K562 (cell line): ENCODE measurements around the gene CAB39. TPM values are rescaled to one million over a fixed set of nuclear protein-coding genes. Genes with fewer than 3 reads are reported as not detected.

Experiments used
- ATAC-seq: fragments of 200-7000 bp; cut with Tn5 transposase; 3 replicates; pipeline ENCODE4 v1.9.1; 2020; ENCODE audit warnings: moderate library complexity
- BruUV-seq: library from RNA; stranded (reverse); fragments of 400-500 nt; replicated peaks from 2 replicates; lab custom pipeline; 2021; lab: Mats Ljungman, UMichigan
- CTCF ChIA-PET: fragments of 300-600 bp; formaldehyde crosslinking; extraction: SDS; loops from one replicate; lab custom pipeline; 2021; ENCODE audit warnings: low intra/inter-chr PET ratio; lab: Yijun Ruan, JAX
- POLR2A ChIA-PET: fragments of 300-600, 350-650 bp; sonication (Branson Sonifier 250); formaldehyde crosslinking; extraction: SDS; loops from one replicate; lab custom pipeline; 2021; ENCODE audit warnings: antibody characterized with exemption, inconsistent platforms; lab: Yijun Ruan, JAX
- DNase-seq, 4 experiments: peaks; one replicate each; pipeline versions ENCODE4 v3.0.0 to v3.0.0-alpha.2; 2011 to 2018; ENCODE audit warnings: low spot score in 3 of 4, mixed read lengths in 3 of 4; ENCODE audit errors: extremely low read depth in 1 of 4
- FAIRE-seq: peaks from 2 replicates; lab custom pipeline; 2011; peaks lifted over from hg19 to GRCh38; lab: Jason Lieb, UNC
- H2AFZ ChIP-seq: 2 replicates; pipeline ENCODE4 v1.6.0; 2011; ENCODE audit warnings: low read depth, low read length, control low read depth, inconsistent platforms
- H3K27ac ChIP-seq: fragments of 200-600 bp; 3 replicates; pipeline ENCODE4 v1.8.0; 2011; ENCODE audit warnings: low read depth, mild to moderate bottlenecking, control low read depth, inconsistent platforms, low read length, moderate library complexity, mixed read lengths; ENCODE audit errors: extremely low read depth
- H3K27me3 ChIP-seq, 2 experiments: fragments of 300-600 bp in 1 of 2; 2 replicates in 1 of 2; 3 replicates in 1 of 2; pipeline versions ENCODE4 v1.6.0 to v1.8.0; 2011; ENCODE audit warnings: inconsistent platforms in 2 of 2, low read length in 2 of 2, mild to moderate bottlenecking in 1 of 2, mixed read lengths in 1 of 2, moderate library complexity in 1 of 2; ENCODE audit not compliant: control insufficient read depth in 2 of 2, insufficient read depth in 2 of 2
- H3K36me3 ChIP-seq: fragments of 300-600 bp; 3 replicates; pipeline ENCODE4 v1.8.0; 2011; ENCODE audit warnings: mild to moderate bottlenecking, low read length, inconsistent platforms; ENCODE audit not compliant: control insufficient read depth, insufficient read depth
- H3K4me1 ChIP-seq, 2 experiments: fragments of 200-600 bp in 1 of 2; replicated peaks in 1 of 2; 2 replicates in 1 of 2; 3 replicates in 1 of 2; pipeline versions ENCODE4 v1.5.1 to v1.8.0; 2011; ENCODE audit warnings: inconsistent platforms in 2 of 2, low read length in 2 of 2, mild to moderate bottlenecking in 1 of 2, mixed read lengths in 1 of 2, moderate library complexity in 1 of 2; ENCODE audit not compliant: control insufficient read depth in 2 of 2, insufficient read depth in 2 of 2
- H3K4me2 ChIP-seq: 2 replicates; pipeline ENCODE4 v1.6.1; 2011; ENCODE audit warnings: low read length, control low read depth, inconsistent platforms, mixed read lengths; ENCODE audit not compliant: insufficient read depth
- H3K4me3 ChIP-seq: fragments of 200-600 bp; sonication (generic), shearing (Covaris generic); 2 replicates; pipeline ENCODE4 v1.5.1; 2016; ENCODE audit warnings: control low read depth, inconsistent platforms
- H3K79me2 ChIP-seq: fragments of 200-600 bp; 3 replicates; pipeline ENCODE4 v1.8.0; 2011; ENCODE audit warnings: low read length, inconsistent platforms; ENCODE audit not compliant: control insufficient read depth, insufficient read depth
- H3K9ac ChIP-seq, 2 experiments: 2 replicates each; pipeline versions ENCODE4 v1.6.0 to v1.6.1; 2011; ENCODE audit warnings: low read depth in 2 of 2, low read length in 2 of 2, control low read depth in 1 of 2, inconsistent platforms in 1 of 2, mild to moderate bottlenecking in 1 of 2, mixed read lengths in 1 of 2; ENCODE audit not compliant: insufficient read depth in 1 of 2
- H3K9me1 ChIP-seq: one replicate; pipeline ENCODE4 v1.6.0; 2011; ENCODE audit warnings: inconsistent platforms, mild to moderate bottlenecking, low read length, moderate library complexity; ENCODE audit not compliant: control insufficient read depth, insufficient read depth
- H3K9me3 ChIP-seq: replicated peaks from 2 replicates; pipeline ENCODE4 v1.5.1; 2011; ENCODE audit warnings: low read depth, low read length, inconsistent platforms; ENCODE audit not compliant: control insufficient read depth, insufficient read depth
- H4K20me1 ChIP-seq: replicated peaks from 2 replicates; pipeline ENCODE4 v1.6.1; 2011; ENCODE audit warnings: low read length, inconsistent platforms, mixed read lengths; ENCODE audit not compliant: control insufficient read depth, insufficient read depth
- BCOR ChIP-seq: fragments of 450-650 bp; IDR thresholded peaks from 2 replicates; pipeline ENCODE4 v1.6.1; 2016
- FIP1L1 ChIP-seq: fragments of 200-400 bp; formaldehyde crosslinking; IDR thresholded peaks from 2 replicates; pipeline ENCODE4 v1.6.1; 2018; ENCODE audit warnings: mild to moderate bottlenecking, low read depth, low read length; ENCODE audit not compliant: poor library complexity, severe bottlenecking
- KAT8 ChIP-seq: fragments of 450-650 bp; IDR thresholded peaks from 2 replicates; pipeline ENCODE4 v1.6.1; 2016; ENCODE audit warnings: low read depth, mild to moderate bottlenecking
- RBM25 ChIP-seq: fragments of 200-400 bp; formaldehyde crosslinking; IDR thresholded peaks from 2 replicates; pipeline ENCODE4 v1.6.1; 2018; ENCODE audit warnings: low read length, low read depth, moderate library complexity; ENCODE audit not compliant: severe bottlenecking
- ZNF121 ChIP-seq: sonication (generic); formaldehyde crosslinking; conservative IDR thresholded peaks from 2 replicates; pipeline ENCODE4 v1.8.0; 2022; ENCODE audit warnings: missing genetic modification reagents
- ZNF143 ChIP-seq: sonication (generic); formaldehyde crosslinking; IDR thresholded peaks from 2 replicates; pipeline ENCODE4 v1.9.0; 2022; ENCODE audit warnings: mild to moderate bottlenecking, missing genetic modification reagents
- WGBS: fragments of 100-300 bp; shearing (Covaris generic); methylation state at CpG from one replicate; pipeline ENCODE4 v1.1.6; 2016; ENCODE audit warnings: low coverage, mixed read lengths; ENCODE audit not compliant: insufficient coverage; ENCODE audit errors: missing lambda C conversion rate; 5-methylcytosine and 5-hydroxymethylcytosine counted together
- in situ Hi-C: fragments of 300-500 bp; cut with MboI; formaldehyde crosslinking; loops from 4 replicates; pipeline ENCODE4 v1.15.0; 2018; ENCODE audit warnings: inconsistent platforms, mixed read lengths
- intact Hi-C: fragments of 100-400 bp; cut with micrococcal nuclease; formaldehyde crosslinking; loops from 2 replicates; pipeline ENCODE4 v1.14.2; 2022
- polyA plus RNA-seq, 8 experiments: library from polyadenylated mRNA; depleted of rRNA in 4 of 8; stranded (reverse) in 5 of 8; unstranded in 3 of 8; fragments of >200 nt; fragmentation: Nextera tagmentation in 2 of 8; fragmentation: Illumina TruSeq in 1 of 8; extraction: Ambion mirVana in 2 of 8; extraction: Trizol in 1 of 8; gene quantifications; 2 replicates each; pipeline versions ENCODE4 v1.2.1 to v1.2.3, GENCODE V29; 2011 to 2014; ENCODE audit warnings: inconsistent platforms in 1 of 8, missing spikeins in 1 of 8
- total RNA-seq, 7 experiments: library from RNA; depleted of rRNA in 6 of 7; stranded (reverse); fragments of >200 nt in 6 of 7; fragmentation: Illumina TruSeq in 2 of 7; extraction: Trizol in 2 of 7; gene quantifications; 2 replicates each; pipeline versions ENCODE4 v1.2.1 to v1.2.3, GENCODE V29; 2011 to 2021; ENCODE audit warnings: low replicate concordance in 1 of 7
- TF ChIP-seq, protein P1 (sequence below): sonication (generic); IDR thresholded peaks from 2 replicates; pipeline ENCODE4 v1.6.1; 2016
- TF ChIP-seq, protein P2 (sequence below): sonication (generic); formaldehyde crosslinking; IDR thresholded peaks from 2 replicates; pipeline ENCODE4 v1.8.0; 2022; ENCODE audit warnings: mild to moderate bottlenecking, missing genetic modification reagents, borderline replicate concordance
- TF ChIP-seq, protein P3 (sequence below): fragments of 250-450 bp; sonication (Bioruptor Pico); IDR thresholded peaks from 2 replicates; pipeline ENCODE4 v1.5.0; 2021; ENCODE audit warnings: mild to moderate bottlenecking, borderline replicate concordance

CAB39 gene
- total and polyA plus RNA-seq, 9 of the 15 experiments (the other 6 are each of a cell fraction or from before 2014, with no cell fraction given), result 27.2 to 94.4 (median 70.1) TPM

DNA sequence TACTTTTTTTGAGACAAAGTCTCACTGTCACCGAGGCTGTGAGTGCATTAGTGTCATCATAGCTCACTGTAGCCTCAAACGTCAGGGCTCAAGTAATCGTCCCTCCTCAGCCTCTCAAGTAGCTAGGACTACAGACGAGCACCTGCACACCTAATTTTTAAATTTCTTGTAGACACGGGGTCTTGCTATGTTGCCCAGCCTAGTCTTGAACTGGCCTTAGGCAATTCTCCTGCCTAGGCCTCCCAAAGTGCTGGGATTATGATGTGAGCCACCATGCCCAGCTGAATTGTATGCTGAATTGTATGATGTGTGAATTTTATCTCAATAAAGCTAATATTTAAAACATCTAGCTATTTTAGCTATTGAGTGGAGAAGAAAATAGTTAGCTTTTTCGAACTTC lies 18.9 kb downstream of the CAB39 start:
- Histone ChIP-seq H3K9me1 (no peaks in the 10 kb centered on the region), H3K27ac (no peak overlapping the region), H3K9me3 (no peaks in the 10 kb centered on the region), H3K4me1 (peaks cover 4 to 21% of the 10 kb centered on the region in 2 experiments; a peak in 4 of 5 replicates), H2AFZ (no peak overlapping the region), H3K4me3 (no peak overlapping the region), H4K20me1 (peaks cover 12% of the 10 kb centered on the region), H3K27me3 (no peaks in the 10 kb centered on the region), H3K36me3 (peaks cover 21% of the 10 kb centered on the region; the same call in 2 of the 3 replicates), H3K9ac (no peak overlapping the region), H3K4me2 (no peak overlapping the region; the same call in 1 of the 2 replicates), H3K79me2 (peaks cover 99% of the 10 kb centered on the region)
- TF ChIP-seq RBM25 (peak; percentile 22), ZNF121 (CRISPR knock-in tag) (peak; percentile 64), BCOR (0 out of 2 replicates have a peak, but pooled peaks have one; percentile 9), ZNF143 (no peak)
- POLR2A ChIA-PET, result interaction anchor here (0.6 to 2.2 kb wide), 6 partner anchors 10 to 37 kb away, joined by 3 to 10 read pairs (median 4); no protein-coding TSS in a partner anchor
- DNase-seq, result no peak
- no peak for ATAC-seq
- intact Hi-C loops (no loop called here), in situ Hi-C loops (no loop called here)
- FAIRE-seq, result no peak
- WGBS, result 62% methylated on average over 5 of the region's 6 CpGs
- CTCF ChIA-PET, result no interaction called here
- no TSS peak for BruUV-seq

DNA sequence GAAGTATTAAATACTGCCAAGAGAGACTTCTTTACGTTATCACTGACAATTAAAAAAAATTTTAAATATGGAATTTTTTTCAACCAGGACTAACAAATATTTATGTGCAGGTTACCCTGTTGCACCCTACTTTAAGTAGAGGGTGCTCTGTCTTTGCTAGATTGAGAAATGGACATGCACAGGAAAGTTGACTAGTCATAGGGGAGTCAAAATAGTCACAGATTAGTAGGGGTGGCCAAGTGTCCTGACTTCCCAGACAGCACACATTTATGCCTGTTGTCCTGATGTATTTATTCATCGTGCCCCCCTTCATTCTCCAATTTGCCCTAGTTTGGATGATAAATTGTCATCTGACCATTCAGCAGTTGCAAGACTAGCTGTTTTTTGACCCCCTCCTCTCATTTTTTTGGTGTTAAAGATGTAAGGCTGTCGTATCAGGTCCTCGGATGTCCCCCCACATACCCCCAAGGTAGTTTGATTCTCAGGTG lies 20.3 kb downstream of the CAB39 start:
- in situ Hi-C loops, result no loop called here
- H4K20me1 ChIP-seq, result peaks cover 12% of the 10 kb centered on the region
- intact Hi-C loops, result no loop called here
- ChIA-PET POLR2A (no interaction called here), CTCF (no interaction called here)
- peak; percentile 39; the same call in 2 of the 3 replicates for ATAC-seq
- 69% methylated on average over 4 of the region's 4 CpGs for WGBS
- H3K9ac ChIP-seq, result no peak overlapping the region
- peaks cover 99% of the 10 kb centered on the region for H3K79me2 ChIP-seq
- H3K9me3 ChIP-seq, result no peaks in the 10 kb centered on the region
- H2AFZ ChIP-seq, result no peak overlapping the region
- H3K4me2 ChIP-seq, result no peak overlapping the region
- H3K27me3 ChIP-seq, result no peaks in the 10 kb centered on the region
- BruUV-seq, result no TSS peak
- H3K4me3 ChIP-seq, result no peak overlapping the region
- H3K36me3 ChIP-seq, result peaks cover 23% of the 10 kb centered on the region; the same call in 2 of the 3 replicates
- no peaks in the 10 kb centered on the region for H3K9me1 ChIP-seq
- DNase-seq, result no peak
- FAIRE-seq, result no peak
- H3K27ac ChIP-seq, result no peak overlapping the region
- peaks cover 4 to 31% of the 10 kb centered on the region in 2 experiments; a peak in 4 of 5 replicates for H3K4me1 ChIP-seq
- TF ChIP-seq, protein P1, sequence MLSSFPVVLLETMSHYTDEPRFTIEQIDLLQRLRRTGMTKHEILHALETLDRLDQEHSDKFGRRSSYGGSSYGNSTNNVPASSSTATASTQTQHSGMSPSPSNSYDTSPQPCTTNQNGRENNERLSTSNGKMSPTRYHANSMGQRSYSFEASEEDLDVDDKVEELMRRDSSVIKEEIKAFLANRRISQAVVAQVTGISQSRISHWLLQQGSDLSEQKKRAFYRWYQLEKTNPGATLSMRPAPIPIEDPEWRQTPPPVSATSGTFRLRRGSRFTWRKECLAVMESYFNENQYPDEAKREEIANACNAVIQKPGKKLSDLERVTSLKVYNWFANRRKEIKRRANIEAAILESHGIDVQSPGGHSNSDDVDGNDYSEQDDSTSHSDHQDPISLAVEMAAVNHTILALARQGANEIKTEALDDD, result peak; percentile 85
- TF ChIP-seq, protein P2, sequence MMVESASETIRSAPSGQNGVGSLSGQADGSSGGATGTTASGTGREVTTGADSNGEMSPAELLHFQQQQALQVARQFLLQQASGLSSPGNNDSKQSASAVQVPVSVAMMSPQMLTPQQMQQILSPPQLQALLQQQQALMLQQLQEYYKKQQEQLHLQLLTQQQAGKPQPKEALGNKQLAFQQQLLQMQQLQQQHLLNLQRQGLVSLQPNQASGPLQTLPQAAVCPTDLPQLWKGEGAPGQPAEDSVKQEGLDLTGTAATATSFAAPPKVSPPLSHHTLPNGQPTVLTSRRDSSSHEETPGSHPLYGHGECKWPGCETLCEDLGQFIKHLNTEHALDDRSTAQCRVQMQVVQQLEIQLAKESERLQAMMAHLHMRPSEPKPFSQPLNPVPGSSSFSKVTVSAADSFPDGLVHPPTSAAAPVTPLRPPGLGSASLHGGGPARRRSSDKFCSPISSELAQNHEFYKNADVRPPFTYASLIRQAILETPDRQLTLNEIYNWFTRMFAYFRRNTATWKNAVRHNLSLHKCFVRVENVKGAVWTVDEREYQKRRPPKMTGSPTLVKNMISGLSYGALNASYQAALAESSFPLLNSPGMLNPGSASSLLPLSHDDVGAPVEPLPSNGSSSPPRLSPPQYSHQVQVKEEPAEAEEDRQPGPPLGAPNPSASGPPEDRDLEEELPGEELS (CRISPR knock-in tag), result no peak
- TF ChIP-seq FIP1L1, result no peak
- TF ChIP-seq, protein P3, sequence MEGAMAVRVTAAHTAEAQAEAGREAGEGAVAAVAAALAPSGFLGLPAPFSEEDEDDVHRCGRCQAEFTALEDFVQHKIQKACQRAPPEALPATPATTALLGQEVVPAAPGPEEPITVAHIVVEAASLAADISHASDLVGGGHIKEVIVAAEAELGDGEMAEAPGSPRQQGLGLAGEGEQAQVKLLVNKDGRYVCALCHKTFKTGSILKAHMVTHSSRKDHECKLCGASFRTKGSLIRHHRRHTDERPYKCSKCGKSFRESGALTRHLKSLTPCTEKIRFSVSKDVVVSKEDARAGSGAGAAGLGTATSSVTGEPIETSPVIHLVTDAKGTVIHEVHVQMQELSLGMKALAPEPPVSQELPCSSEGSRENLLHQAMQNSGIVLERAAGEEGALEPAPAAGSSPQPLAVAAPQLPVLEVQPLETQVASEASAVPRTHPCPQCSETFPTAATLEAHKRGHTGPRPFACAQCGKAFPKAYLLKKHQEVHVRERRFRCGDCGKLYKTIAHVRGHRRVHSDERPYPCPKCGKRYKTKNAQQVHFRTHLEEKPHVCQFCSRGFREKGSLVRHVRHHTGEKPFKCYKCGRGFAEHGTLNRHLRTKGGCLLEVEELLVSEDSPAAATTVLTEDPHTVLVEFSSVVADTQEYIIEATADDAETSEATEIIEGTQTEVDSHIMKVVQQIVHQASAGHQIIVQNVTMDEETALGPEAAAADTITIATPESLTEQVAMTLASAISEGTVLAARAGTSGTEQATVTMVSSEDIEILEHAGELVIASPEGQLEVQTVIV, result no peak
- no peak for TF ChIP-seq KAT8
